Type B pancreatic cell (in vitro differentiated cells): Measurements from ENCODE around the gene PTGDS. TPM values are rescaled to one million over a fixed set of nuclear protein-coding genes. Genes with fewer than 3 reads are reported as not detected.

Experiments used
- DNase-seq: peaks from one replicate; pipeline ENCODE4 v3.0.0; 2021; ENCODE audit warnings: mixed read lengths; ENCODE audit not compliant: unreplicated experiment; ENCODE audit errors: extremely low spot score
- H3K27ac Mint-ChIP-seq: 2 replicates; pipeline ENCODE4 v1.8.0; 2021; ENCODE audit warnings: mild to moderate bottlenecking, mixed read lengths
- H3K27me3 Mint-ChIP-seq: 2 replicates; pipeline ENCODE4 v1.8.0; 2021; ENCODE audit warnings: mixed read lengths
- H3K36me3 Mint-ChIP-seq: 2 replicates; pipeline ENCODE4 v1.8.0; 2021; ENCODE audit warnings: mixed read lengths
- H3K4me1 Mint-ChIP-seq: one replicate; pipeline ENCODE4 v1.8.0; 2021; ENCODE audit warnings: mixed read lengths; ENCODE audit not compliant: unreplicated experiment
- H3K4me3 Mint-ChIP-seq: 2 replicates; pipeline ENCODE4 v1.8.0; 2021; ENCODE audit warnings: mild to moderate bottlenecking, mixed read lengths
- H3K9me3 Mint-ChIP-seq: 2 replicates; pipeline ENCODE4 v1.8.0; 2021; ENCODE audit warnings: mixed read lengths
- total RNA-seq: library from RNA; stranded (reverse); gene quantifications from 2 replicates; pipeline ENCODE4 v1.2.1, GENCODE V29; 2021; ENCODE audit warnings: low replicate concordance
- TF ChIP-seq, protein P1 (sequence below): fragments of 200-600 bp; sonication (generic); conservative IDR thresholded peaks from 2 replicates; pipeline ENCODE4 v1.5.0; 2021; ENCODE audit warnings: antibody characterized with exemption, mild to moderate bottlenecking

Gene PTGDS
- total RNA-seq, 1 donor from 2014 or later: 1.7 TPM

DNA sequence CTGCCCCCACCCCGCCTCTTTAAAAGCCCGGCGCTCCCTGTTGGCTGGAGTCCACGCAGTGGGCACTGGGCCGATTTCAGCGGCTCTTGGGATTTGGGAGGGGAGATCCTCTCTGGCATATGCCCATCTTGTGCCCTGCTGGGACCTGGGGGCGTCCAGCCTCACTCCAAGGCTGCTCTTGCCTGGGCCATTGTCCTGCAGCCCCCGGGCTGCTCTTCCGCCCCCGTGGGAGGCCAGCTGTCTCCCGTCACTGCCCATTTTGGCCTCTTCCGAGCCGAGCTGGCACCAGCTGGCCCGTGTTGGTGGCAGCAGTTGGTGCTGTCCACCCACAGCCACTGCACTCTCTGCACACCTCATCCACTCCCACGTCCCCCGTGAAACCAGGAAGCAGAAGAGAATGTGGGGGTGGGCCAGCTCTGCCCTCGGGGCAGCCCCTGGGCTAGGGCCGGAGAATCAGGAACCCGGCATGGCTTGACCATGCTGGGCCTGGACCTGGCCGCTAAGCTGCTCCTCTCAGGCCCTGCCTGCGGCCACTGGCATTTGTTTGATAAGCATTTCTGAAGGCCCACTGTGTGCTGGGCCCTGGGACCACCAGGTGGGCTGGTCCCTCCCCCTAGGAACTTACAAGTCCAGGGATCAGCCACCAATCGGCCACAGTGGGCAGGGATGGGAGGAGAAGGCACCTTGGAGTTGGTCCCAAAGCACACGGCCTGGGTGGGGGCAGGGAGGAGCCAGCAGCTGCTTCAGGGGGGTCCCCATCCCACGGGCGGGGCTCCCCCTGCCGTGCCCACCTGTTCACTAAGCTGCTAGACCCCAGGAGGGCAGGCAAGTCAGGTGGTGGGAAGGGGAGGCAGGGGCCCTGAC lies 30.0 kb upstream of the PTGDS start:
- no peak for DNase-seq
- H3K9me3 Mint-ChIP-seq: no peaks in the 10 kb centered on the region
- H3K4me1 Mint-ChIP-seq: peaks cover 4% of the 10 kb centered on the region
- no peaks in the 10 kb centered on the region for H3K27me3 Mint-ChIP-seq
- TF ChIP-seq, protein P1, sequence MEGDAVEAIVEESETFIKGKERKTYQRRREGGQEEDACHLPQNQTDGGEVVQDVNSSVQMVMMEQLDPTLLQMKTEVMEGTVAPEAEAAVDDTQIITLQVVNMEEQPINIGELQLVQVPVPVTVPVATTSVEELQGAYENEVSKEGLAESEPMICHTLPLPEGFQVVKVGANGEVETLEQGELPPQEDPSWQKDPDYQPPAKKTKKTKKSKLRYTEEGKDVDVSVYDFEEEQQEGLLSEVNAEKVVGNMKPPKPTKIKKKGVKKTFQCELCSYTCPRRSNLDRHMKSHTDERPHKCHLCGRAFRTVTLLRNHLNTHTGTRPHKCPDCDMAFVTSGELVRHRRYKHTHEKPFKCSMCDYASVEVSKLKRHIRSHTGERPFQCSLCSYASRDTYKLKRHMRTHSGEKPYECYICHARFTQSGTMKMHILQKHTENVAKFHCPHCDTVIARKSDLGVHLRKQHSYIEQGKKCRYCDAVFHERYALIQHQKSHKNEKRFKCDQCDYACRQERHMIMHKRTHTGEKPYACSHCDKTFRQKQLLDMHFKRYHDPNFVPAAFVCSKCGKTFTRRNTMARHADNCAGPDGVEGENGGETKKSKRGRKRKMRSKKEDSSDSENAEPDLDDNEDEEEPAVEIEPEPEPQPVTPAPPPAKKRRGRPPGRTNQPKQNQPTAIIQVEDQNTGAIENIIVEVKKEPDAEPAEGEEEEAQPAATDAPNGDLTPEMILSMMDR: no peak
- no peak overlapping the region for H3K4me3 Mint-ChIP-seq
- H3K36me3 Mint-ChIP-seq: no peaks in the 10 kb centered on the region
- H3K27ac Mint-ChIP-seq: peak overlapping the region; percentile 76

DNA sequence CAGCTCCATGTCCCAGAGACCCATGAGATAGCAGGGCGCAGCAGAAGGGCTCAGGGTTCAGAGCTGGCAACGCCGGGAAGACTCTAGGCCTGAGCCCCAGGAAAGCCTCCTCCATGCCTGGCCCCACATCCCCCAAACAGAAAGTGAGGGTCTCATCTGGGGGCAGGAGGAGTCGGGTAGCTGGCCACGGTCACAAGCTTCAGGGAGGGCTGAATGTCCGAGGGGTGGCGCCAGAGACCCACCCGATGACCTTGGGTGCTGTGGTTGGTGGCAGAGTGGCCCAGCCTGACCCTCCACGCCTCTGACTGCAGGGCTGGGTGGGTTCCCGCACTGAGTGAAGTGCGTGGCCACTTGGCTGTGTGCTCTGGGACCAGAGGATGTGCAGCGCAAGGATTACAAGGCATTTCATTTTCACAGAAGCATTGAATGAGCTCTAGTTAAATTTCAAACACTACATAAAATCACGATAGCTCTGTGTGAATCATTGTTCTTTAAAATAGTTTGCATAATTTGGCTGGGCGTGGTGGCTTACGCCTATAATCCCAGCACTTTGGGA lies 29.3 kb upstream of the PTGDS start:
- Mint-ChIP-seq H3K27ac (peak overlapping the region; percentile 94), H3K9me3 (no peaks in the 10 kb centered on the region), H3K27me3 (no peaks in the 10 kb centered on the region), H3K4me3 (peak overlapping the region; percentile 81), H3K36me3 (no peaks in the 10 kb centered on the region), H3K4me1 (peaks cover 4% of the 10 kb centered on the region)
- TF ChIP-seq, protein P1: peak; percentile 67
- no peak for DNase-seq

- Mint-ChIP-seq H3K4me3 (peak overlapping the region; percentile 85), H3K4me1 (peaks cover 4% of the 10 kb centered on the region), H3K36me3 (no peaks in the 10 kb centered on the region), H3K9me3 (no peaks in the 10 kb centered on the region), H3K27ac (peak overlapping the region; percentile 94), H3K27me3 (no peaks in the 10 kb centered on the region)
- TF ChIP-seq, protein P1: no peak
- no peak for DNase-seq
These were observed 28.0 kb upstream of the PTGDS start for GRCh38 chr9:136949239-136949816.

GRCh38 chr9:136949817-136950655 lies 27.3 kb upstream of the PTGDS start:
- H3K27me3 Mint-ChIP-seq: no peaks in the 10 kb centered on the region
- H3K9me3 Mint-ChIP-seq: no peaks in the 10 kb centered on the region
- DNase-seq: peak; percentile 95
- no peaks in the 10 kb centered on the region for H3K4me1 Mint-ChIP-seq
- H3K4me3 Mint-ChIP-seq: peak overlapping the region; percentile 85
- peak overlapping the region; percentile 90 for H3K27ac Mint-ChIP-seq
- H3K36me3 Mint-ChIP-seq: no peaks in the 10 kb centered on the region
- TF ChIP-seq, protein P1: peak; percentile 30

GRCh38 chr9:136950656-136951276 lies 26.5 kb upstream of the PTGDS start:
- TF ChIP-seq, protein P1: no peak
- no peaks in the 10 kb centered on the region for H3K9me3 Mint-ChIP-seq
- no peaks in the 10 kb centered on the region for H3K4me1 Mint-ChIP-seq
- no peaks in the 10 kb centered on the region for H3K27me3 Mint-ChIP-seq
- no peaks in the 10 kb centered on the region for H3K36me3 Mint-ChIP-seq
- peak overlapping the region; percentile 90 for H3K27ac Mint-ChIP-seq
- DNase-seq: no peak
- H3K4me3 Mint-ChIP-seq: peak overlapping the region; percentile 83
